ENCODE results near the gene OTUD5.

Gene OTUD5

GRCh38 chrX:48918643-48919340 is 38.6 kb downstream of the OTUD5 start, which contains the start of gene PIM2:
Gene PIM2, minus strand, starts transcription at chrX:48919024. Its CDS starts 190 bp downstream, at chrX:48918834.
- peak within 1 kb of the TSS; percentile 71 for H3K4me3 ChIP-seq (replicated peaks; ENCODE audit: insufficient read depth, low read length)

GRCh38 chrX:48918301-48918642 is 39.1 kb downstream of the OTUD5 start:
- no peak for DNase-seq (ENCODE audit: low read depth in 1 of 2, low spot score in 1 of 2)
- H3K27ac ChIP-seq (replicated peaks) = peak overlapping the region; percentile 86

More at GRCh38 chrX:48918643-48919340, 38.6 kb downstream of the OTUD5 start, which contains the start of gene PIM2:
- peak; percentile 78 to 93 for DNase-seq (ENCODE audit: low read depth in 1 of 2, low spot score in 1 of 2)
- Histone ChIP-seq H3K27me3 (ENCODE audit: insufficient read depth, poor library complexity, severe bottlenecking) (no peaks in the 10 kb centered on the region), H3K27ac (replicated peaks) (peak within 1 kb of the TSS; percentile 86)
- no peak for TF ChIP-seq SPI1 (IDR thresholded peaks at IDR 0.05; ENCODE audit: borderline replicate concordance, low read depth)
- TF ChIP-seq, protein P1, sequence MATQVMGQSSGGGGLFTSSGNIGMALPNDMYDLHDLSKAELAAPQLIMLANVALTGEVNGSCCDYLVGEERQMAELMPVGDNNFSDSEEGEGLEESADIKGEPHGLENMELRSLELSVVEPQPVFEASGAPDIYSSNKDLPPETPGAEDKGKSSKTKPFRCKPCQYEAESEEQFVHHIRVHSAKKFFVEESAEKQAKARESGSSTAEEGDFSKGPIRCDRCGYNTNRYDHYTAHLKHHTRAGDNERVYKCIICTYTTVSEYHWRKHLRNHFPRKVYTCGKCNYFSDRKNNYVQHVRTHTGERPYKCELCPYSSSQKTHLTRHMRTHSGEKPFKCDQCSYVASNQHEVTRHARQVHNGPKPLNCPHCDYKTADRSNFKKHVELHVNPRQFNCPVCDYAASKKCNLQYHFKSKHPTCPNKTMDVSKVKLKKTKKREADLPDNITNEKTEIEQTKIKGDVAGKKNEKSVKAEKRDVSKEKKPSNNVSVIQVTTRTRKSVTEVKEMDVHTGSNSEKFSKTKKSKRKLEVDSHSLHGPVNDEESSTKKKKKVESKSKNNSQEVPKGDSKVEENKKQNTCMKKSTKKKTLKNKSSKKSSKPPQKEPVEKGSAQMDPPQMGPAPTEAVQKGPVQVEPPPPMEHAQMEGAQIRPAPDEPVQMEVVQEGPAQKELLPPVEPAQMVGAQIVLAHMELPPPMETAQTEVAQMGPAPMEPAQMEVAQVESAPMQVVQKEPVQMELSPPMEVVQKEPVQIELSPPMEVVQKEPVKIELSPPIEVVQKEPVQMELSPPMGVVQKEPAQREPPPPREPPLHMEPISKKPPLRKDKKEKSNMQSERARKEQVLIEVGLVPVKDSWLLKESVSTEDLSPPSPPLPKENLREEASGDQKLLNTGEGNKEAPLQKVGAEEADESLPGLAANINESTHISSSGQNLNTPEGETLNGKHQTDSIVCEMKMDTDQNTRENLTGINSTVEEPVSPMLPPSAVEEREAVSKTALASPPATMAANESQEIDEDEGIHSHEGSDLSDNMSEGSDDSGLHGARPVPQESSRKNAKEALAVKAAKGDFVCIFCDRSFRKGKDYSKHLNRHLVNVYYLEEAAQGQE (IDR thresholded peaks at IDR 0.05; ENCODE audit: insufficient replicate concordance, low read depth) = peak; percentile 38
- peak; percentile 80; the same call in 1 of the 2 replicates for TF ChIP-seq POLR2AphosphoS5 (IDR thresholded peaks at IDR 0.05; ENCODE audit: low read depth)

DNA sequence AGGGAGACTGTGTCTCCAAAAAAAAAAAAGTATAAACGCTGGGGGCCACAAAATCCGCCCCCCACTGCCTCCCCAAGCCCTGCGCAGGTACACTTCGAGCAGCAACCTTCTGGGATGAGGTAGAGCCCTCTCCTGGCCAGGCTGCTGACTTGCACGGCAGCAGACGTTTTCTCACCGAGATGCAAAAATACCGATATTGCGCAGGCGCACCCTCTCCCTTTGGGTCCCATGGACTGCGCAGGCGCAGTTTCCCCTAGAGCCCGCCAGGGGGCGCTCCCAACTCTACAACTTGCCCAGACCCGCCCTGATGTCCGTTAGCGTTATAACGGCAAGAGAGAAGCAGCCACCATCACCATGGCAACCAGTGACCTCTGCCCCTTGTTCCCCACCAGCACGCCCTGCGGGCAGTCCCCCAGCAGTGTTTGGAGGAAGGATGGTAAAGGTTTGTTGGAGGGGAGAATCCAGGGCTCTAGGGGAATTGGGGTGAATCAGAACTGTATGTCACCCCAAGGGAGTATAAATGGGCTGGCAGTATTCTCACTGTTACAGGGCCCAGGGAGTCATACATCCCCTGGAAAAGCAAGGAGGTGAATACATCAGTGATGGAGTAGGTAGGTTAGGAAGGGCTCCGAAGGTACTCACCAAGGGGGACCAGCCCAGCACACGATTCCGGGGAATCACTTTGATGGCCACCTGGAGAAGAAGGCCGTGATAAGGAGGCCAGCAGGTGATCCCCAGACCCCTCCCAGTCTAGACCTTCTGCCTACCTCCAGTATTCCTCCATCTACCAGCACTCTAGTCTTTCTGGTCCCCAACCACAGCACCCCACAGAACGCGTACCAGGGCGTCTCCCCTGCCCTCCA is 40.0 kb downstream of the OTUD5 start:
- peak; percentile 80 to 90 for DNase-seq (ENCODE audit: low read depth in 1 of 2, low spot score in 1 of 2)
- peak overlapping the region; percentile 86 for H3K27ac ChIP-seq (replicated peaks)
- peak overlapping the region; percentile 71 for H3K4me3 ChIP-seq (replicated peaks; ENCODE audit: insufficient read depth, low read length)
- H3K27me3 ChIP-seq (ENCODE audit: insufficient read depth, poor library complexity, severe bottlenecking) = no peaks in the 10 kb centered on the region
- no peak for TF ChIP-seq GABPA (IDR thresholded peaks at IDR 0.05; ENCODE audit: low read depth)
- TF ChIP-seq, protein P2, sequence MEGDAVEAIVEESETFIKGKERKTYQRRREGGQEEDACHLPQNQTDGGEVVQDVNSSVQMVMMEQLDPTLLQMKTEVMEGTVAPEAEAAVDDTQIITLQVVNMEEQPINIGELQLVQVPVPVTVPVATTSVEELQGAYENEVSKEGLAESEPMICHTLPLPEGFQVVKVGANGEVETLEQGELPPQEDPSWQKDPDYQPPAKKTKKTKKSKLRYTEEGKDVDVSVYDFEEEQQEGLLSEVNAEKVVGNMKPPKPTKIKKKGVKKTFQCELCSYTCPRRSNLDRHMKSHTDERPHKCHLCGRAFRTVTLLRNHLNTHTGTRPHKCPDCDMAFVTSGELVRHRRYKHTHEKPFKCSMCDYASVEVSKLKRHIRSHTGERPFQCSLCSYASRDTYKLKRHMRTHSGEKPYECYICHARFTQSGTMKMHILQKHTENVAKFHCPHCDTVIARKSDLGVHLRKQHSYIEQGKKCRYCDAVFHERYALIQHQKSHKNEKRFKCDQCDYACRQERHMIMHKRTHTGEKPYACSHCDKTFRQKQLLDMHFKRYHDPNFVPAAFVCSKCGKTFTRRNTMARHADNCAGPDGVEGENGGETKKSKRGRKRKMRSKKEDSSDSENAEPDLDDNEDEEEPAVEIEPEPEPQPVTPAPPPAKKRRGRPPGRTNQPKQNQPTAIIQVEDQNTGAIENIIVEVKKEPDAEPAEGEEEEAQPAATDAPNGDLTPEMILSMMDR (IDR thresholded peaks at IDR 0.05; ENCODE audit: insufficient read depth, low read length) = peak; percentile 85

More at GRCh38 chrX:48918301-48918642, 39.1 kb downstream of the OTUD5 start:
- peak overlapping the region; percentile 71 for H3K4me3 ChIP-seq (replicated peaks; ENCODE audit: insufficient read depth, low read length)
- H3K27me3 ChIP-seq (ENCODE audit: insufficient read depth, poor library complexity, severe bottlenecking) = no peaks in the 10 kb centered on the region
- TF ChIP-seq, protein P2 (IDR thresholded peaks at IDR 0.05; ENCODE audit: insufficient read depth, low read length) = no peak
- TF ChIP-seq GABPA (IDR thresholded peaks at IDR 0.05; ENCODE audit: low read depth) (no peak), POLR2AphosphoS5 (IDR thresholded peaks at IDR 0.05; ENCODE audit: low read depth) (no peak), SPI1 (IDR thresholded peaks at IDR 0.05; ENCODE audit: borderline replicate concordance, low read depth) (no peak)
- TF ChIP-seq, protein P1 (IDR thresholded peaks at IDR 0.05; ENCODE audit: insufficient replicate concordance, low read depth) = no peak
